HG03565 (cell line): ENCODE results near the gene NUDT19.
"Not testable (repeated sequence)": the region's sequence is repeated elsewhere in the genome, so short reads cannot be mapped to it uniquely, and the experiment has no call there.

Experiments
- ATAC-seq: cut with Tn5 transposase; IDR thresholded peaks from one replicate; pipeline ENCODE4 v1.9.1; 2021; ENCODE audit warnings: mild to moderate bottlenecking, moderate library complexity; ENCODE audit not compliant: unreplicated experiment

The NUDT19 gene

GRCh38 chr19:32691291-32691951, at the start of gene NUDT19:
TSS of gene NUDT19 (plus strand) at chr19:32691821. CDS start at chr19:32691961, 140 bp downstream.
- peak; percentile 65 for ATAC-seq

GRCh38 chr19:32642771-32643170, 48.9 kb upstream of the NUDT19 start:
- no peak for ATAC-seq

DNA sequence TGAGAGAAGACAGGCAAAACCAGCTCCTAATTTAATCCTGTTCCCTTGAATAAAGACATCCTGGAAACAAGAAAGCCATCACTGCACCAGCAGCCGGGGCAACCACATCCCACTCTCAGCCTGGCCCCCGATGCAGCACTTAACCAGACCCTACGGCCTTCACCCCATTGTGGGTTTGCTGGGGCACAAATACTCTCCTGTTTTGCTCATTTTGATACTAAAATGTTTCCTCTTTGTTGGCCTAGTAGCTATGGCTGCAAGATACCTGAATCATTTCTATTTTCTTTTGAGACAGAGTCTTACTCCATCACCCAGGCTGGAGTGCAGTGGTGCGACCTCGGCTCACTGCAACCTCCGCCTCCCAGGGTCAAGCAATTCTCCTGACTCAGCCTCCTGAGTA, 45.1 kb upstream of the NUDT19 start:
- ATAC-seq, result no peak

GRCh38 chr19:32647361-32647760, 44.3 kb upstream of the NUDT19 start:
- no peak for ATAC-seq

- ATAC-seq, result no peak
Observed at GRCh38 chr19:32649751-32650150, 41.9 kb upstream of the NUDT19 start.

DNA sequence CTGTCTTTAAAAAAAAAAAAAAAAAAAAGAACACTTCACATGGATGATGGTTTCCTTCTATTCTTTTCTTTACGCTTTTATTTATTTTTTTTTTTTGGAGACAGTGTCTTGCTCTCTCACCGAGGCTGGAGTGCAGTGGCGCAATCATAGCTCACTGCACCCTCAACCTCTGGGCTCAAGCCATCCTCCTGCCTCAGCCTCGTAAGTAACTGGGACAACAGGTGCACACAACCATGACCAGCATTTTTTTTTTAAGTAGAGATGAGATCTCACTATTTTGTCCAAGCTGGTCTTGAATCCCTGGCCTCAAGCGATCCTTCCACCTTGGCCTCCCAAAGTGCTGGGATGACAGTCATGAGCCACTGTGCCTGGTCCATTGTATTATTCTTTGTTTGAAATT, 41.0 kb upstream of the NUDT19 start:
- ATAC-seq, result no peak

GRCh38 chr19:32651729-32652140, 39.9 kb upstream of the NUDT19 start:
- no peak for ATAC-seq

DNA sequence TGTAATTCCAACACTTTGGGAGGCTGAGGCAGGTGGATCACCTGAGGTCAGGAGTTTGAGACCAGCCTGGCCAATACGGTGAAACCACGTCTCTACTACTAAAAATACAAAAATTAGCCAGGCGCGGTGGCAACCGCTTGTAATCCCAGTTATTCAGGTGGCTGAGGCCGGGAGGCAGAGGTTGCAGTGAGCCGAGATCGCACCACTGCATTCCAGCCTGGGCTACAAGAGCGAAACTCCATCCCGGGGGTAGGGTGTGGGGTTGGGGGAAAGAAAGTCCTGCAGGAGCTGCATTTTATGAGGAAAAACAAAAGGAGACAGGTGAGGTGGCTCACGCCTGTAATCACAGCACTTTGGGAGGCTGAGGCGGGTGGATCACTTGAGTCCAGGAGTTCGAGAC, 39.3 kb upstream of the NUDT19 start:
- ATAC-seq, result not testable (repeated sequence)

- no peak for ATAC-seq
Observed at GRCh38 chr19:32652894-32653598, 38.6 kb upstream of the NUDT19 start.

GRCh38 chr19:32653599-32653915, 38.1 kb upstream of the NUDT19 start:
- ATAC-seq, result no peak

DNA sequence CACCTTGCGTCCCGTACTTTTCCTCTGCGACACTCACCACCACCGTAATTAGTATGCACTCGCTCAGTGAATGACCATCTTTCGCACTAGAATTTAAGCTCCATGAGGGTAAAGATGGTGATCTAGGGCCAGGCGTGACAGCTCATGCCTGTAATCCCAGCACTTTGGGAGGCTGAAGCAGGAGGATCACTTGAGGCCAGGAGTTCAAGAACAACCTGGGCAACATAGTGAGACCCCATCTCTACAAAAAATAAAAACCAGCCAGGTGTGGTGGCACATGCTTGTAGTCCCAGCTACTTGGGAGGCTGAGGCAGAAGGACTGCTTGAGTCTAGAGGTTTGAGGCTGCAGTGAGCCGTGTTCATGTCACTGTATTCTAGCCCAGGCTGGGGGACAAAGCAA, 35.2 kb upstream of the NUDT19 start:
- ATAC-seq, result not testable (repeated sequence)

GRCh38 chr19:32658075-32658474, 33.5 kb upstream of the NUDT19 start:
- no peak for ATAC-seq

DNA sequence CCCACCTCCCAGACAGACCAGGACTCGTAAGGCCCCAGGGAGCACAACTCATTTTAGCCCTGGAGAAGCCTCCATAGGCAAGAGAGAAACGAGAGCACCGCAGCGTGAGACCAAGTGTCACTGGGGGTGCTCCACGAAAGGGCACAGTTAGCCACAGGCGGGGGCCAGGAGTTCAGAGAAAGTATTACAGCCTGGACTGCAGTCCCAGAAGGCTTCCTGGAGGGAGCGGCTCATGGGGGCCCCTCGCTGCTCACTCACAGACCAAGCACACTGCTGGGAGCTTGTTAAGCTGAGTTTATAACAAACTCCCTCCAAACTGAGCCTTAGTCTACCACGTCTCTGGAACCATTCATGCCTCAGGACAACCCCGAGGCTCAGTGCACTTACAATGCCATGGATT, 33.1 kb upstream of the NUDT19 start:
- no peak for ATAC-seq

DNA sequence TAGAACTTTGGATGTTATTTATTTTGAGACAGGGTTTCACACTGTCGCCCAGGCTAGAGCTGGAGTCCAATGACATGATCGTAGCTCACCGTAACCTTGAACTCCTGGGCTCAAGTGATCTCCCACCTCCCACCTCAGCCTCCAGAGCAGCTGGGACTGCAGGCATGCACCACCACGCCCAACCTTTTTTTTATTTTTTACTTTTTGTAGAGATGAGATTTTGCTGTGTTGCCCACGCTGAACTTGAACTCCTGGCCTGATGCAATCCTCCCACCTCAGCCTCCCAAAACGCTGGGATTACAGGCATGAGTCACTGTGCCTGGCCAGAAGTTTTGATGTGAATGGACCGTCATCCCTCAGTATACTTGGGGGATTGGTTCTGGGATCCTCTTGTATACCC, 30.3 kb upstream of the NUDT19 start:
- no peak for ATAC-seq

DNA sequence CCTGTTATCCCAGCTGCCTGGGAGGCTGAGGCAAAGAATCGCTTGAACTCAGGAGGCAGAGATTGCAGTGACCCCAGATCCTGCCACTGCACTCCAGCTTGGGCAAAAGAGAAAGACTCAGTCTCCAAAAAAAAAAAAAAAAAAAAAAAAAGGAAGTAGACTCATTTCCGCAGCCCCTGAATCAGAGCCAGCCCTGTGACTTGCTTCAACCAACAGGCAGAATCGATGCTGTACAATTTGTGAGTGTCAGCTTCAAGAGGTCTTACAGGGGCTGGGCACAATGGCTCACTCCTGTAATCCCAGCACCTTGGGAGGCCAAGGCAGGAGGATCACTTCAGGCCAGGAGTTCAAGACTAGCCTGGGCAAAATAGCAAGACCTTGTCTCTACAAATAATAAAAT, 29.4 kb upstream of the NUDT19 start:
- ATAC-seq, result no peak

GRCh38 chr19:32666084-32666483, 25.5 kb upstream of the NUDT19 start:
- no peak for ATAC-seq

- no peak for ATAC-seq
Observed at GRCh38 chr19:32669310-32669709, 22.3 kb upstream of the NUDT19 start.

DNA sequence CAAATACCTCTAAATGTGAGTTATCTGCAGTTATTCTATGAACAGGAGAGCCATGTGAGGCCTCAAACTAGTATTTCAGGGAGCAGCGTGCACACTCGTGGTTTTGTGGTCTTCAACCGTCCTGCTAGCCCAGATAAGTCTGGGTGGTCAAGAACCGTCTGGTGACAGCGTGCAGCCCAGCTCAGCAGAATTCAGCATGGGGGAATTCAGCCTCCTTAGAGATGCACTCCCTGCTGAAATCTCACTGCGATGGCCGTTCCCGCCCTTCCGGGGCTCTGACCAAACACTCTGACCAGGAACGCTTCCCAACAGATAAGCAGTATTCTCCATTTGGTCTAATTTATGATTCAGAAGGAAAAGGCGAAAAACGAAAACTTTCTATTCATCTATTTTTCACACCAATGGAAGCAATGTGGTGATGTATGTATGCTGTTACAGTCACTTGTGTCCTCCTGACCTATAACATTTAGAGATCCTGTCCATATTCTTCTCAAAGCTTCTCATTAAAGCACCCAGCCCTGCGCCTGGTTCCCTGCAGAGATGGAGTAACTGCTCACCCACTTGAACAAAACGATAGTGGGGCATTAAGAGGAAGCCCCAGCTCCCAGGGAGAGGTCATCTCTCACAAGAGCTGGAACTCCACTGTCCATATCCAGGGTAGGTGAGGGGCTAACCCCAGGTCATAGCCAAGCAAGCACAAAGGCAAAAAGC, 19.6 kb upstream of the NUDT19 start:
- ATAC-seq, result no peak

GRCh38 chr19:32672841-32673240, 18.8 kb upstream of the NUDT19 start:
- ATAC-seq, result no peak

DNA sequence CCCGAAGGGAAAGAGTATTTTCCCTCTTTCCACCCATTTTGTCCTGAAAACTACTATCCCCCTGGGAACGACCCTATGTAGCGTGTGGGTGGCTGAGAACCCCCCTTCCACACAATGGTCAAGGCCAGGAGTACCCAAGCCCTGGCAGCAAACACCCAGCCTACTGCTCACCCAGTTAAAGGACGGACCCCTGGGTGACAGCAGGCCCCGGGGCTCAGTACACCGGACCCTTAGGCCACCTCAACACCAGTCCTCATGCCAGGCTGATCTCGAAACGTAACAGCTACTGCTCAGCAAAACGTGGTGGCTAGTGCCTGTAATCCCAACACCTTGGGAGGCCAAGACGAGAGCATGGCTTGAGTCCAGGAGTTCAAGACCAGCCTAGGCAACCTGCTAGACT, 18.0 kb upstream of the NUDT19 start:
- no peak for ATAC-seq

- ATAC-seq, result no peak
Observed at GRCh38 chr19:32674153-32674930, 17.3 kb upstream of the NUDT19 start.
